Endothelial cell of umbilical vein (primary cell): ENCODE results near the gene DIS3L2.

ENCODE experiments used
- CTCF ChIP-seq, 2 donors: IDR thresholded peaks; 1 replicate in 1 of 2; 2 replicates in 1 of 2; pipeline ENCODE4 v1.5.1; 2011; ENCODE audit warnings: low read length in 2 of 2, mild to moderate bottlenecking in 2 of 2, moderate library complexity in 2 of 2, control low read depth in 1 of 2, inconsistent platforms in 1 of 2, low read depth in 1 of 2; ENCODE audit not compliant: insufficient read depth in 1 of 2; ENCODE audit errors: extremely low read depth in 1 of 2
- POLR2A ChIP-seq: IDR thresholded peaks from 2 replicates; pipeline ENCODE4 v1.6.1; 2012; ENCODE audit warnings: low read depth, mild to moderate bottlenecking, control low read depth, low read length

GRCh38 chr2:232367591-232368233, 406.2 kb downstream of the DIS3L2 start:
- TF ChIP-seq POLR2A (no peak), CTCF (IDR thresholded peaks at IDR 0.05; ENCODE audit: extremely low read depth in 1 of 2, insufficient read depth in 1 of 2, low read depth in 1 of 2, low read length in 2 of 2) (peak; percentile 6 to 32)
